Prostate gland (tissue), 2 donors: ENCODE data around the gene MMP12. TPM values are rescaled to one million over a fixed set of nuclear protein-coding genes. Genes with fewer than 3 reads are reported as not detected.

Experiments
- DNase-seq: peaks from one replicate; pipeline ENCODE4 v3.0.0-alpha.2; 2019; ENCODE audit warnings: low spot score
- H3K27ac ChIP-seq, 2 donors: fragments of 200-600 bp; sonication (generic); 2 replicates each; pipeline ENCODE4 v1.5.1; 2017 to 2019
- H3K27me3 ChIP-seq: fragments of 200-600 bp; sonication (generic); replicated peaks from 2 replicates; pipeline ENCODE4 v1.5.1; 2019; ENCODE audit not compliant: insufficient read depth
- H3K36me3 ChIP-seq, 2 donors: fragments of 200-600 bp; sonication (generic); 1 replicate in 1 of 2; 2 replicates in 1 of 2; pipeline versions ENCODE4 v1.5.1 to v1.8.1; 2017 to 2019
- H3K4me1 ChIP-seq: fragments of 200-600 bp; sonication (generic); replicated peaks from 2 replicates; pipeline ENCODE4 v1.5.1; 2019
- H3K4me3 ChIP-seq, 2 donors: fragments of 200-600 bp; sonication (generic); 2 replicates each; pipeline ENCODE4 v1.5.1; 2017 to 2019
- H3K9me3 ChIP-seq: fragments of 200-600 bp; sonication (generic); 2 replicates; pipeline ENCODE4 v1.5.1; 2017
- CTCF ChIP-seq, 4 experiments: fragments of 200-600 bp in 2 of 4; fragments of 450-650 bp in 2 of 4; sonication (generic) in 2 of 4; IDR thresholded peaks; 1 replicate in 3 of 4; 2 replicates in 1 of 4; pipeline ENCODE4 v1.5.1; 2016 to 2019; ENCODE audit warnings: antibody characterized with exemption in 4 of 4, mild to moderate bottlenecking in 2 of 4, moderate library complexity in 2 of 4
- POLR2A ChIP-seq: fragments of 450-650 bp; IDR thresholded peaks from one replicate; pipeline ENCODE4 v1.6.1; 2016; ENCODE audit warnings: antibody characterized with exemption, mild to moderate bottlenecking
- POLR2AphosphoS5 ChIP-seq: sonication (generic); formaldehyde crosslinking; IDR thresholded peaks from one replicate; pipeline ENCODE4 v1.6.1; 2017; ENCODE audit warnings: antibody characterized with exemption
- WGBS: methylation state at CpG from one replicate; pipeline ENCODE4 v1.1.5; 2018; 5-methylcytosine and 5-hydroxymethylcytosine counted together
- intact Hi-C: fragments of 100-400 bp; cut with DNase I; formaldehyde crosslinking; loops from one replicate; pipeline ENCODE4 v1.14.2; 2022
- total RNA-seq, 2 donors: library from RNA; depleted of rRNA; stranded (reverse); fragments of >200 nt; gene quantifications; one replicate each; pipeline ENCODE4 v1.1.0, GENCODE V29; 2016

Gene MMP12
- total RNA-seq, 2 donors from 2014 or later, result not detected

- WGBS, result 32% methylated on average over 1 of the region's 1 CpG
- no peaks in the 10 kb centered on the region for H3K27me3 ChIP-seq
- no peaks in the 10 kb centered on the region for H3K36me3 ChIP-seq
- H3K9me3 ChIP-seq, result no peaks in the 10 kb centered on the region
- H3K4me1 ChIP-seq, result no peaks in the 10 kb centered on the region
- DNase-seq, result no peak
- intact Hi-C loops, result no loop called here
- H3K4me3 ChIP-seq, result no peak overlapping the region
- no peak overlapping the region for H3K27ac ChIP-seq
- no peak for TF ChIP-seq POLR2A
- no peak for TF ChIP-seq POLR2AphosphoS5
- no peak for TF ChIP-seq CTCF (IDR thresholded peaks at IDR 0.05)
These were observed 25.5 kb downstream of the MMP12 start for GRCh38 chr11:102849311-102849710.

GRCh38 chr11:102846292-102846691 is 28.5 kb downstream of the MMP12 start:
- Histone ChIP-seq H3K4me1 (no peaks in the 10 kb centered on the region), H3K4me3 (no peak overlapping the region), H3K36me3 (no peaks in the 10 kb centered on the region), H3K27ac (no peak overlapping the region), H3K27me3 (no peaks in the 10 kb centered on the region), H3K9me3 (no peaks in the 10 kb centered on the region)
- 44% methylated on average over 3 of the region's 3 CpGs for WGBS
- no peak for DNase-seq
- TF ChIP-seq POLR2AphosphoS5 (no peak), CTCF (IDR thresholded peaks at IDR 0.05) (no peak), POLR2A (no peak)
- intact Hi-C loops, result no loop called here

- Histone ChIP-seq H3K27ac (no peak within 1 kb of the TSS), H3K27me3 (no peaks in the 10 kb centered on the region), H3K9me3 (no peaks in the 10 kb centered on the region), H3K4me3 (no peak within 1 kb of the TSS), H3K4me1 (no peaks in the 10 kb centered on the region), H3K36me3 (no peaks in the 10 kb centered on the region)
- no peak for DNase-seq
- WGBS, result 84% methylated on average over 4 of the region's 4 CpGs
- TF ChIP-seq CTCF (IDR thresholded peaks at IDR 0.05) (no peak), POLR2AphosphoS5 (no peak), POLR2A (no peak)
- intact Hi-C loops, result no loop called here
These were observed 31.3 kb downstream of the MMP12 start, which contains the start of gene MMP3 for GRCh38 chr11:102843489-102843888. MMP3 (minus strand) TSS chr11:102843609; CDS start chr11:102843546, 63 bp downstream.

GRCh38 chr11:102842930-102843329 is 31.9 kb downstream of the MMP12 start:
- TF ChIP-seq POLR2AphosphoS5 (no peak), POLR2A (no peak), CTCF (IDR thresholded peaks at IDR 0.05) (no peak)
- WGBS, result 58% methylated on average over 1 of the region's 1 CpG
- H3K9me3 ChIP-seq, result no peaks in the 10 kb centered on the region
- no peaks in the 10 kb centered on the region for H3K36me3 ChIP-seq
- DNase-seq, result no peak
- H3K4me1 ChIP-seq, result no peaks in the 10 kb centered on the region
- intact Hi-C loops, result no loop called here
- H3K4me3 ChIP-seq, result no peak overlapping the region
- H3K27me3 ChIP-seq, result no peaks in the 10 kb centered on the region
- H3K27ac ChIP-seq, result no peak overlapping the region

- Histone ChIP-seq H3K4me1 (no peaks in the 10 kb centered on the region), H3K27me3 (no peaks in the 10 kb centered on the region), H3K27ac (no peak overlapping the region), H3K9me3 (no peaks in the 10 kb centered on the region), H3K36me3 (no peaks in the 10 kb centered on the region), H3K4me3 (no peak overlapping the region)
- intact Hi-C loops, result no loop called here
- 29% methylated on average over 5 of the region's 5 CpGs for WGBS
- TF ChIP-seq CTCF (IDR thresholded peaks at IDR 0.05) (no peak), POLR2A (no peak), POLR2AphosphoS5 (no peak)
- DNase-seq, result no peak
These were observed 34.8 kb downstream of the MMP12 start for GRCh38 chr11:102840018-102840417.
